Stomach (tissue), 9 donors: Measurements from ENCODE around the gene CADM2. TPM values are rescaled to one million over a fixed set of nuclear protein-coding genes. Genes with fewer than 3 reads are reported as not detected.

Experiments
- DNase-seq, 2 donors: peaks; one replicate each; pipeline versions ENCODE4 v3.0.0 to v3.0.0-alpha.2; 2013 to 2019
- H3K27ac ChIP-seq, 5 donors: fragments of 200-600 bp in 4 of 5; sonication (generic) in 4 of 5; one replicate each; pipeline ENCODE4 v1.5.1; 2013 to 2019; ENCODE audit warnings: mild to moderate bottlenecking in 1 of 5, moderate library complexity in 1 of 5
- H3K27me3 ChIP-seq, 3 donors: fragments of 200-600 bp; sonication (generic); one replicate each; pipeline ENCODE4 v1.5.1; 2017 to 2019; ENCODE audit warnings: mixed run types in 1 of 3
- H3K36me3 ChIP-seq, 4 donors: fragments of 200-600 bp; sonication (generic); 1 replicate in 3 of 4; 2 replicates in 1 of 4; pipeline ENCODE4 v1.5.1; 2016 to 2019
- H3K4me1 ChIP-seq, 4 donors: fragments of 200-600 bp; sonication (generic); one replicate each; pipeline ENCODE4 v1.5.1; 2016 to 2019
- H3K4me3 ChIP-seq, 4 donors: fragments of 200-600 bp; sonication (generic) in 3 of 4; one replicate each; pipeline ENCODE4 v1.5.1; 2016 to 2019; ENCODE audit warnings: mild to moderate bottlenecking in 1 of 4
- H3K9me3 ChIP-seq, 4 donors: fragments of 200-600 bp; sonication (generic); one replicate each; pipeline ENCODE4 v1.5.1; 2016 to 2019
- EP300 ChIP-seq: sonication (generic); formaldehyde crosslinking; IDR thresholded peaks from one replicate; pipeline ENCODE4 v1.6.1; 2017; ENCODE audit warnings: antibody characterized with exemption
- POLR2A ChIP-seq, 4 donors: fragments of 450-650 bp; IDR thresholded peaks; one replicate each; pipeline ENCODE4 v1.6.1; 2016; ENCODE audit warnings: antibody characterized with exemption in 4 of 4, control low read depth in 2 of 4, mild to moderate bottlenecking in 1 of 4, moderate library complexity in 1 of 4
- POLR2AphosphoS5 ChIP-seq, 3 donors: sonication (generic); formaldehyde crosslinking; IDR thresholded peaks; one replicate each; pipeline ENCODE4 v1.6.1; 2016; ENCODE audit warnings: antibody characterized with exemption in 3 of 3
- WGBS, 5 donors: extraction: QIAGEN DNeasy Blood & Tissue Kit in 3 of 5; methylation state at CpG; one replicate each; pipeline versions ENCODE4 v1.1.5 to v1.1.7; 2013 to 2018; 5-methylcytosine and 5-hydroxymethylcytosine counted together
- intact Hi-C: fragments of 100-400 bp; cut with DNase I; formaldehyde crosslinking; loops from one replicate; pipeline ENCODE4 v1.15.1; 2023; ENCODE audit warnings: low total_unique reads
- polyA plus RNA-seq, 3 donors: library from polyadenylated mRNA; stranded (reverse); fragments of 200-250 nt; gene quantifications; one replicate each; pipeline ENCODE4 v1.2.3, GENCODE V29; 2013
- total RNA-seq, 5 donors: library from RNA; depleted of rRNA; stranded (reverse); fragments of >200 nt; gene quantifications; one replicate each; pipeline versions ENCODE4 v1.1.0 to v1.2.3, GENCODE V29; 2014 to 2016
- TF ChIP-seq, protein P1 (sequence below), 7 experiments: fragments of 450-650 bp in 4 of 7; fragments of 200-600 bp in 3 of 7; sonication (generic) in 3 of 7; IDR thresholded peaks; one replicate each; pipeline ENCODE4 v1.5.1; 2016 to 2019; ENCODE audit warnings: antibody characterized with exemption in 7 of 7, control low read depth in 2 of 7, mild to moderate bottlenecking in 1 of 7
- donor health status: healthy with polysubstance abuse.
- donor health status: Bipolar disorder and iron deficiency.
- donor health status: healthy.

Gene CADM2
- total and polyA plus RNA-seq, 8 donors = 0.29 to 8.1 (median 2.0) TPM; not detected in 1

DNA sequence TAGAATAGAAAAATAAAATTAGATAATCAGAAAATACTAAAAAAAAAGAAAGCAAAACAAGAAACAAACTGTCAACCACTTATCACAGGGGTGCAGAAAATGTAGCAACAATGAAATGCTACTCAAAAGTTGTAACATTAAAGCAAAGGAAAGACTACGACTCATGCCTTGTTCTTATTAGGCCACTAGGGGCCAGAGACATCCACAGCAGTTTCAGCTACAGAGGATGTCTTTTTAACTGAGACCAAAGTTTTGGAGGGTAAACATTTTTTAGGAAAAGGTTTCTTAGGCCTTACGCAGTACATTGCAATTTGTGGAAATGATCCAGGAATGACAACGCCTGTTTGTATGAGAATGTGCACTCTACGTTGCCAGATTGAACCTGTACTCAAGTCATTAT lies 15.4 kb upstream of the CADM2 start:
- intact Hi-C loops = no loop called here
- no peak for TF ChIP-seq EP300
- TF ChIP-seq, protein P1, sequence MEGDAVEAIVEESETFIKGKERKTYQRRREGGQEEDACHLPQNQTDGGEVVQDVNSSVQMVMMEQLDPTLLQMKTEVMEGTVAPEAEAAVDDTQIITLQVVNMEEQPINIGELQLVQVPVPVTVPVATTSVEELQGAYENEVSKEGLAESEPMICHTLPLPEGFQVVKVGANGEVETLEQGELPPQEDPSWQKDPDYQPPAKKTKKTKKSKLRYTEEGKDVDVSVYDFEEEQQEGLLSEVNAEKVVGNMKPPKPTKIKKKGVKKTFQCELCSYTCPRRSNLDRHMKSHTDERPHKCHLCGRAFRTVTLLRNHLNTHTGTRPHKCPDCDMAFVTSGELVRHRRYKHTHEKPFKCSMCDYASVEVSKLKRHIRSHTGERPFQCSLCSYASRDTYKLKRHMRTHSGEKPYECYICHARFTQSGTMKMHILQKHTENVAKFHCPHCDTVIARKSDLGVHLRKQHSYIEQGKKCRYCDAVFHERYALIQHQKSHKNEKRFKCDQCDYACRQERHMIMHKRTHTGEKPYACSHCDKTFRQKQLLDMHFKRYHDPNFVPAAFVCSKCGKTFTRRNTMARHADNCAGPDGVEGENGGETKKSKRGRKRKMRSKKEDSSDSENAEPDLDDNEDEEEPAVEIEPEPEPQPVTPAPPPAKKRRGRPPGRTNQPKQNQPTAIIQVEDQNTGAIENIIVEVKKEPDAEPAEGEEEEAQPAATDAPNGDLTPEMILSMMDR (IDR thresholded peaks at IDR 0.05) = peak in 1 of 7 experiments; percentile 8
- no peak overlapping the region for H3K4me3 ChIP-seq
- no peak overlapping the region for H3K27ac ChIP-seq
- H3K9me3 ChIP-seq = no peaks in the 10 kb centered on the region
- H3K36me3 ChIP-seq = no peaks in the 10 kb centered on the region
- H3K27me3 ChIP-seq = no peaks in the 10 kb centered on the region
- H3K4me1 ChIP-seq = no peaks in the 10 kb centered on the region
- DNase-seq = no peak
- WGBS, 5 donors = 62 to 78% (median 69%) methylated on average over 4 of the region's 4 CpGs

DNA sequence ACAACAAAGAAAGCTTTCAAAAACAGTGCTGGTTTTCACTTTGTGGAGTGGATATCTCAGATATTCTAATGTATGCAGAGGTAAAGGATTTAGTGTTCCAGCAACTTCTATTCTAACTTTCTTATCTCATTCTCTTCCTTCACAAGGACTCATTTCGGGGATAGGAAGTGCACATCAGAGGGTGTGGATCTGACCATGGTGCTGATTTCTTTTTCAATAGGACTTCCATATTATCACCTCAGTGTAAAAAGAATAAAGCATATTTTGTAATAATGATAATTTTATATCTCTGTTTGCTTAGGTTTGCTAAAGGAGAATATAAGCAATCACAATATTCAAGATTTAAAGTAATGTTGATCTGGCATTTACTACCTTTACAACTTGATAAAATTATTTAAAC lies 12.5 kb upstream of the CADM2 start:
- H3K27ac ChIP-seq = no peak overlapping the region
- no peak overlapping the region for H3K4me3 ChIP-seq
- no peaks in the 10 kb centered on the region for H3K27me3 ChIP-seq
- H3K4me1 ChIP-seq = no peaks in the 10 kb centered on the region
- no peaks in the 10 kb centered on the region for H3K9me3 ChIP-seq
- no peak for TF ChIP-seq EP300
- no peak for TF ChIP-seq POLR2AphosphoS5 (IDR thresholded peaks at IDR 0.05)
- TF ChIP-seq POLR2A (IDR thresholded peaks at IDR 0.05) = no peak
- H3K36me3 ChIP-seq = no peaks in the 10 kb centered on the region
- WGBS, 5 donors = 0 to 7% (median 3%) methylated on average over 1 of the region's 1 CpG
- intact Hi-C loops = no loop called here
- peak in 1 of 2 donors; percentile 26 for DNase-seq

DNA sequence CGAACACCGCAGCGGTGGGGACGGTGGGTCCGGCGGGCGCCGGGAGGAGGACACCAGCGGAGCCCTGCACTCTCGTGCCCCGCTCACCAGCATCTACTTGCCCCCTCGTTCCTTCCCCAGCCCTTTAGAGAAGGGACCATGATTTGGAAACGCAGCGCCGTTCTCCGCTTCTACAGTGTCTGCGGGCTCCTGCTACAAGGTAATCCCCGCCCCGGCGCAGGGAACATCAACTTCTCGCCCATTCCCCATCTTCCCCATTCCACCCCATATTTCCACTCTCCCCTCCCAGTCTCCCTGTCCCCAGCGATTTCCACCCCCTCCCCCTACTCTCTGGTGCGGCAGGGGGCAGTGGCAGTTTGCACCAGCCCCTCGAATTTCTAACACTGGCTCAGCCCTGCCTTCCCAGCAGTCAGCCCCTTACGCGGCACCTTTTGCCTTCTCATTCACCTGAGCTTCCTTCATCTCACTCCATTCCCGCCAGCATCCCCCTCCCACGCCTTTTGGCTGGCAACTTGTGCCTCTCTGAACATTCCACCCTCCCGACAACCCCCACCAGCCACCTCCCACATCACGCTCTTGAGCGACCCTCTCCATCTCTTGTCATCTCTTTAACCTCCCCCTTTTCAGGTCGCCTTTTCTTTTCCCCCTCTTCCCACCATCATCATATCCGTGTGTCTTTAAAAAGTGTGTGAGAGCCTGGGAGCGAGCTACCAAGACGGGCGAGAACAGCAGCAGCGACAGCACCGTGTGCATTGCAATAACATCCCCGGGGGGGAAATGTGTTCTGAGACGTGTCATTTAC lies 882 bp downstream of the CADM2 start:
- peak overlapping the region in 2 of 5 donors; percentile 36 to 60 for H3K27ac ChIP-seq
- H3K27me3 ChIP-seq = peaks cover 14 to 61% (median 39%) of the 10 kb centered on the region in 3 donors
- peak overlapping the region; percentile 49 to 61 (median 57) for H3K4me3 ChIP-seq
- DNase-seq = peak in 1 of 2 donors; percentile 25
- H3K36me3 ChIP-seq = no peaks in the 10 kb centered on the region
- no peak for TF ChIP-seq POLR2A (IDR thresholded peaks at IDR 0.05)
- TF ChIP-seq, protein P1 (IDR thresholded peaks at IDR 0.05) = no peak
- no peak for TF ChIP-seq EP300
- no peak for TF ChIP-seq POLR2AphosphoS5 (IDR thresholded peaks at IDR 0.05)
- intact Hi-C loops = no loop called here
- WGBS, 5 donors = 3 to 5% (median 4%) methylated on average over 38 to 40 of the region's 40 CpGs
- H3K4me1 ChIP-seq = peaks cover 11 to 20% (median 19%) of the 10 kb centered on the region in 4 donors
- H3K9me3 ChIP-seq = no peaks in the 10 kb centered on the region

DNA sequence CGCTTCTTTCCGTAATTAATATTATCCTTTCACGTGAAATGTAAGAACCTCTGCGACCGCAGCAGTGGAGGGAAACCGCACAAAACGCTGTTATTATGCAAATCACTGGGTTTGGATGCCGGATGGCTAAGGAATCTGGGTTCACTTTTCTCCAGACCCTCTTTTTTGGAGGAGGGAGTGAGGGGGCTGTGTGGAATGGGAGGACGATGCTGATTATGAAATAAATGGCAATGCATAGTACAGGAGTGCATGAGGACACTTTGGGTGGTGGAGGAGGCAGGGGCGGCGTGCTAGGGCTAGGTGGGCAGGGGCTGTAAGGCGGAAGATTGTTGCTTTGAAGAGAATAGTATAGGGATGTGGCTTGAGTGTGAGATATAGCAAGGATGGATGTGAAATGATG lies 1.8 kb downstream of the CADM2 start:
- DNase-seq = no peak
- peaks cover 14 to 61% (median 39%) of the 10 kb centered on the region in 3 donors for H3K27me3 ChIP-seq
- no peak overlapping the region for H3K27ac ChIP-seq
- H3K4me1 ChIP-seq = peaks cover 11 to 20% (median 19%) of the 10 kb centered on the region in 4 donors
- WGBS, 5 donors = 5 to 9% (median 9%) methylated on average over 12 of the region's 12 CpGs
- intact Hi-C loops = no loop called here
- H3K36me3 ChIP-seq = no peaks in the 10 kb centered on the region
- no peak overlapping the region for H3K4me3 ChIP-seq
- no peaks in the 10 kb centered on the region for H3K9me3 ChIP-seq
- TF ChIP-seq POLR2AphosphoS5 (IDR thresholded peaks at IDR 0.05) (no peak), EP300 (no peak), POLR2A (IDR thresholded peaks at IDR 0.05) (no peak)
- TF ChIP-seq, protein P1 (IDR thresholded peaks at IDR 0.05) = no peak

DNA sequence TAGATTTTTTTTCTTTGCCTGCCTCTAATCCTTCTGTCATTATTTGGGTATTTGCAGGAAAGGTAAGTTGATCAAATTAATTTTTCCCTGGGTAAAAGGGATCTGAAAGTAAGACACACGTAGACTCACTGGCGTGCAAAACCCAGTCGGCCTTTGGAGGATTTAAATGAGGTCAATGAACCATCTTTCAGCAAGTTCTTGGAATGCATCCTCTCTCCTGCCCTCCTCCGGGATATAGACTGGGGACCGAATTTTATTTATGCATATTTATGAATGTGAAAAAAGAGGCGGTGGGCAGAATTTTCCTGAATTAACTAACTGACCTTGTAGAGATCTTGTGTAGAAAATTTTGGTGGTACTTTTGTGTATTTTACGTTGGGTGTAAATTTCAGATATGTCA lies 2.2 kb downstream of the CADM2 start:
- Histone ChIP-seq H3K4me3 (peak overlapping the region in 1 of 4 donors; percentile 3), H3K27me3 (peaks cover 14 to 61% (median 39%) of the 10 kb centered on the region in 3 donors), H3K4me1 (peaks cover 11 to 20% (median 19%) of the 10 kb centered on the region in 4 donors), H3K27ac (no peak overlapping the region), H3K9me3 (no peaks in the 10 kb centered on the region), H3K36me3 (no peaks in the 10 kb centered on the region)
- whole genome bisulfite sequencing, 5 donors = 12 to 21% (median 14%) methylated on average over 7 of the region's 7 CpGs
- no peak for DNase-seq
- intact Hi-C loops = no loop called here
- TF ChIP-seq POLR2A (IDR thresholded peaks at IDR 0.05) (no peak), POLR2AphosphoS5 (IDR thresholded peaks at IDR 0.05) (no peak), EP300 (no peak)
- TF ChIP-seq, protein P1 (IDR thresholded peaks at IDR 0.05) = no peak
